Bronchial epithelial cell (primary cell): ENCODE data around the gene LIN54. TPM values are rescaled to one million over a fixed set of nuclear protein-coding genes. Genes with fewer than 3 reads are reported as not detected.
A peak's percentile ranks its signal among the peaks of the same experiment; 100 is the strongest.

Experiments used
- DNase-seq: peaks from one replicate; pipeline ENCODE4 v3.0.0-alpha.2; 2010; ENCODE audit warnings: low read depth
- FAIRE-seq: peaks from 2 replicates; lab custom pipeline; 2011; peaks lifted over from hg19 to GRCh38; lab: Jason Lieb, UNC
- H3K27me3 ChIP-seq: 2 replicates; pipeline ENCODE4 v1.5.1; 2011; ENCODE audit warnings: low read length; ENCODE audit not compliant: control insufficient read depth, insufficient read depth
- H3K36me3 ChIP-seq: 2 replicates; pipeline ENCODE4 v1.5.1; 2011; ENCODE audit warnings: low read length; ENCODE audit not compliant: control insufficient read depth, insufficient read depth
- H3K4me3 ChIP-seq: 2 replicates; pipeline ENCODE4 v1.5.1; 2011; ENCODE audit warnings: mild to moderate bottlenecking, low read depth, low read length, control low read depth
- CTCF ChIP-seq: IDR thresholded peaks from 2 replicates; pipeline ENCODE4 v1.5.1; 2011; ENCODE audit warnings: mild to moderate bottlenecking, moderate library complexity, low read length, control low read depth, inconsistent platforms; ENCODE audit not compliant: insufficient read depth, severe bottlenecking
- total RNA-seq: library from RNA; depleted of rRNA; stranded (reverse); fragments of >200 nt; gene quantifications from 2 replicates; pipeline ENCODE4 v1.2.1, GENCODE V29; 2014

The LIN54 gene
- total RNA-seq, 1 donor from 2014 or later, result 6.6 TPM

GRCh38 chr4:82951196-82951595, 59.4 kb downstream of the LIN54 start:
- DNase-seq (peak; percentile 20), FAIRE-seq (no peak)
- Histone ChIP-seq H3K36me3 (no peaks in the 10 kb centered on the region), H3K27me3 (no peaks in the 10 kb centered on the region), H3K4me3 (no peak overlapping the region)
- no peak for TF ChIP-seq CTCF

- Histone ChIP-seq H3K36me3 (no peaks in the 10 kb centered on the region), H3K4me3 (no peak overlapping the region), H3K27me3 (no peaks in the 10 kb centered on the region)
- TF ChIP-seq CTCF, result no peak
- FAIRE-seq (no peak), DNase-seq (peak; percentile 12)
Measured at GRCh38 chr4:82948647-82949204, 61.9 kb downstream of the LIN54 start.

- no peaks in the 10 kb centered on the region for H3K36me3 ChIP-seq
- no peak for TF ChIP-seq CTCF
- DNase-seq (no peak), FAIRE-seq (no peak)
- no peaks in the 10 kb centered on the region for H3K27me3 ChIP-seq
- H3K4me3 ChIP-seq, result no peak overlapping the region
Measured at GRCh38 chr4:82947498-82947897, 63.1 kb downstream of the LIN54 start.

- Histone ChIP-seq H3K36me3 (no peaks in the 10 kb centered on the region), H3K27me3 (no peaks in the 10 kb centered on the region), H3K4me3 (no peak overlapping the region)
- no peak for TF ChIP-seq CTCF
- DNase-seq (no peak), FAIRE-seq (no peak)
Measured at GRCh38 chr4:82939414-82939813, 71.2 kb downstream of the LIN54 start.

DNA sequence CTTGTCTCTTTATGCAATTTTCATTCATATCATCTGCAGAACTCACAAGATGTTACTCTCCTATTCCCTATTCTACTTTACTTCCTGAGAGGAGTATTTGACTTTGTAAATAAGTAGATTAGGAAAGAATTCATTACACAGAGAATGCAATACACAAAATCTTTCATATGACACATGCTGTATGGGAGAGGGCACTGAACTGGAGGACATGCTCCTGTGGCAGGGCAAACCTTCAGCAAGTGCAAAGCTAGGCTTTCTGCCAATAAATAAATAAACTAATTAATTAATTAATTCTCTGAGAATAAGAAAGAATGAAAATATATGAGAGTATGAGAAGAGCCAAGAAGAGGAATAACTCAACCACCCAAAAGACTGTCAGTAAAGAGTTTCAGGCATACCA, 76.2 kb downstream of the LIN54 start:
- Histone ChIP-seq H3K4me3 (no peak overlapping the region), H3K36me3 (no peaks in the 10 kb centered on the region), H3K27me3 (no peaks in the 10 kb centered on the region)
- no peak for TF ChIP-seq CTCF
- FAIRE-seq (no peak), DNase-seq (no peak)
